Kidney (tissue), 14 donors: ENCODE results near the gene ST6GALNAC5. TPM values are rescaled to one million over a fixed set of nuclear protein-coding genes. Genes with fewer than 3 reads are reported as not detected.

Experiments used
- DNase-seq, 5 donors: peaks; one replicate each; pipeline ENCODE4 v3.0.0-alpha.2; 2013 to 2020
- FAIRE-seq: peaks from 2 replicates; lab custom pipeline; 2012; peaks lifted over from hg19 to GRCh38; lab: Jason Lieb, UNC
- H3K27ac ChIP-seq, 2 donors: one replicate each; pipeline ENCODE4 v1.7.0; 2013; ENCODE audit warnings: low read depth in 2 of 2, low read length in 2 of 2, inconsistent platforms in 1 of 2
- H3K27me3 ChIP-seq: one replicate; pipeline ENCODE4 v1.7.1; 2013; ENCODE audit warnings: low read length, inconsistent platforms; ENCODE audit not compliant: control insufficient read depth, insufficient read depth
- H3K36me3 ChIP-seq, 3 donors: one replicate each; pipeline versions ENCODE4 v1.7.0 to v1.7.1; 2013; ENCODE audit warnings: low read length in 3 of 3, control low read depth in 1 of 3, inconsistent platforms in 1 of 3; ENCODE audit not compliant: insufficient read depth in 3 of 3, control insufficient read depth in 2 of 3
- H3K4me1 ChIP-seq, 3 donors: one replicate each; pipeline versions ENCODE4 v1.7.0 to v1.7.1; 2013; ENCODE audit warnings: low read length in 3 of 3, inconsistent platforms in 1 of 3, low read depth in 1 of 3; ENCODE audit not compliant: control insufficient read depth in 2 of 3, insufficient read depth in 2 of 3
- H3K4me3 ChIP-seq, 3 donors: one replicate each; pipeline versions ENCODE4 v1.7.0 to v1.8.1; 2013; ENCODE audit warnings: low read length in 3 of 3, control low read depth in 1 of 3, inconsistent platforms in 1 of 3
- H3K9ac ChIP-seq, 3 donors: one replicate each; pipeline versions ENCODE4 v1.7.0 to v1.7.1; 2013; ENCODE audit warnings: low read length in 3 of 3, control low read depth in 1 of 3, inconsistent platforms in 1 of 3
- H3K9me3 ChIP-seq, 3 donors: one replicate each; pipeline versions ENCODE4 v1.7.0 to v1.7.1; 2013; ENCODE audit warnings: low read length in 3 of 3, control low read depth in 1 of 3, inconsistent platforms in 1 of 3; ENCODE audit not compliant: control insufficient read depth in 2 of 3, insufficient read depth in 1 of 3
- intact Hi-C: fragments of 100-400 bp; cut with DNase I; formaldehyde crosslinking; loops from one replicate; pipeline ENCODE4 v1.11.1; 2022
- polyA plus RNA-seq: library from polyadenylated mRNA; stranded (reverse); fragments of 350-450 nt; fragmentation: Illumina TruSeq; extraction: RNeasy Lipid Tissue Mini Kit (QIAGEN cat#74804); gene quantifications from one replicate; pipeline ENCODE4 v1.2.3, GENCODE V29; 2014; ENCODE audit warnings: low read depth, low replicate concordance; ENCODE audit not compliant: insufficient read depth
- total RNA-seq: library from RNA; stranded (reverse); fragmentation: NEBNext Ultra II Directional; extraction: Animal tissue kit (Norgen Biotek cat#: 25700); gene quantifications from one replicate; pipeline ENCODE4 v1.2.1, GENCODE V29; 2021
- TF ChIP-seq, protein P1 (sequence below): IDR thresholded peaks from 3 replicates; pipeline ENCODE4 v1.5.1; 2012; ENCODE audit warnings: mild to moderate bottlenecking, moderate library complexity, borderline replicate concordance; ENCODE audit not compliant: insufficient read depth; ENCODE audit errors: extremely low read depth
- donor health status: control.
- donor health status: control.
- donor health status: control.
- donor health status: control.
- donor health status: control.
- donor health status: DM: yes; HTN: yes; CAD: no.
- donor health status: Normal renal cell carcinoma (clear cell type).

Gene ST6GALNAC5
- total and polyA plus RNA-seq, 2 donors from 2014 or later = 0.34 to 0.50 TPM

- Histone ChIP-seq H3K9me3 (no peaks in the 10 kb centered on the region), H3K9ac (no peak overlapping the region), H3K27ac (no peak overlapping the region), H3K27me3 (no peaks in the 10 kb centered on the region), H3K36me3 (no peaks in the 10 kb centered on the region), H3K4me1 (no peaks in the 10 kb centered on the region), H3K4me3 (no peak overlapping the region)
- TF ChIP-seq, protein P1, sequence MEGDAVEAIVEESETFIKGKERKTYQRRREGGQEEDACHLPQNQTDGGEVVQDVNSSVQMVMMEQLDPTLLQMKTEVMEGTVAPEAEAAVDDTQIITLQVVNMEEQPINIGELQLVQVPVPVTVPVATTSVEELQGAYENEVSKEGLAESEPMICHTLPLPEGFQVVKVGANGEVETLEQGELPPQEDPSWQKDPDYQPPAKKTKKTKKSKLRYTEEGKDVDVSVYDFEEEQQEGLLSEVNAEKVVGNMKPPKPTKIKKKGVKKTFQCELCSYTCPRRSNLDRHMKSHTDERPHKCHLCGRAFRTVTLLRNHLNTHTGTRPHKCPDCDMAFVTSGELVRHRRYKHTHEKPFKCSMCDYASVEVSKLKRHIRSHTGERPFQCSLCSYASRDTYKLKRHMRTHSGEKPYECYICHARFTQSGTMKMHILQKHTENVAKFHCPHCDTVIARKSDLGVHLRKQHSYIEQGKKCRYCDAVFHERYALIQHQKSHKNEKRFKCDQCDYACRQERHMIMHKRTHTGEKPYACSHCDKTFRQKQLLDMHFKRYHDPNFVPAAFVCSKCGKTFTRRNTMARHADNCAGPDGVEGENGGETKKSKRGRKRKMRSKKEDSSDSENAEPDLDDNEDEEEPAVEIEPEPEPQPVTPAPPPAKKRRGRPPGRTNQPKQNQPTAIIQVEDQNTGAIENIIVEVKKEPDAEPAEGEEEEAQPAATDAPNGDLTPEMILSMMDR = no peak
- FAIRE-seq (no peak), DNase-seq (no peak)
- intact Hi-C loops = no loop called here
Measured at GRCh38 chr1:77010937-77011336, 143.7 kb downstream of the ST6GALNAC5 start.

DNA sequence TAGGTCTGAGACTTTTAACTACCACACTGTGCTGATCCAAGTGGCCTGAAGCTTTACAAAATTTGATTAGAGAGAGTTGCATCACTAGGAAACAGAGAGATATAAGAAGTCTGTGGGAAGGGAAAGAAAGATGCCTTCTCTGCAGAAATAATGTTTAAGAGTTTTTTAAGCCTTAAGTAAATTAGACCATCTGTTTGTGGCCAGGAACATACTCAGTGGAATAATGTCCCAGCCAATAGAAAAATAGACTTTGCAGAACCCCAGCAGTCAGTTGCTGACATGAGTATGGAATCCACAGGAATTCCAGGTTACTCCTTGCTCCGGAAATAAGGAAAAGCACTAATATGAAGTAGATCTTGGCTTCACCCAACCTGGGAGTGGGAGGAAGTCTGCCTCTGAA lies 144.8 kb downstream of the ST6GALNAC5 start:
- Histone ChIP-seq H3K27ac (no peak overlapping the region), H3K36me3 (no peaks in the 10 kb centered on the region), H3K9me3 (no peaks in the 10 kb centered on the region), H3K4me1 (no peaks in the 10 kb centered on the region), H3K27me3 (no peaks in the 10 kb centered on the region), H3K4me3 (no peak overlapping the region), H3K9ac (no peak overlapping the region)
- intact Hi-C loops = no loop called here
- no peak for FAIRE-seq
- DNase-seq = no peak
- TF ChIP-seq, protein P1 = no peak

DNA sequence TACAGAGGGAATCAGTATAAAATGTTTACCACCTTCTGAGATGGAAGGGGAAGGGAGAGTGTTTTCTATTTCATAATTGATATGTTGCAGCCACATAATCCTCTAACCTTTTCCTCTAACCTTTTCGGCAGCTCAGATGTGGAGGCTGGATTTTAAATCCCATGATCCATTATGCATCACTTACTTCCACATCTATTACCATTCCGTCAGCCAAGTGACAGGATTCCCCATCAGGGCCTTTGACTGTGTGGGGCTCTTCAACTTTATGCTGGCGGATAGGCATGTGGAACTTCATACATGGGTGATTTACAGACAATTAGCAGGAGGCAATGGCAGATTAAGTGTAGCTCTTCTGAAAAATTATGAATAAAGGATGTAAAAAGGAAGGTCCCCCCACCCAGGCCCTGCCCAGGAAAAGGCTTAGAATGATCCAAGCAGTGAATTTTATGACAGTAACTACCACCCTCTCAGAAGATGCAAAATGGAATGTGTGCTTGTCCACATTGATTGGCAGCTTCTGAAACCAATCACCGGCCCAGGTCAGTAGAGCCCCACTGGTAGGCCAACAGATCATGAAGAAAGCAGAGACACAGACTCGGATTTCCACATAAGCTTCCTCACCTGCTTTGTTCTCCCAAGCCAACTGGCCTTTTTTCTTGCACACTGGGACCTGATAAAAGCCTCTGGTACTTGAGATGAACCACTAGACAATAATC lies 147.0 kb downstream of the ST6GALNAC5 start:
- Histone ChIP-seq H3K4me1 (no peaks in the 10 kb centered on the region), H3K27ac (no peak overlapping the region), H3K9me3 (no peaks in the 10 kb centered on the region), H3K9ac (no peak overlapping the region), H3K4me3 (no peak overlapping the region), H3K27me3 (no peaks in the 10 kb centered on the region), H3K36me3 (no peaks in the 10 kb centered on the region)
- DNase-seq (no peak), FAIRE-seq (no peak)
- intact Hi-C loops = no loop called here
- TF ChIP-seq, protein P1 = no peak
